Smooth muscle cell (in vitro differentiated cells): ENCODE measurements around the gene ASPSCR1. TPM values are rescaled to one million over a fixed set of nuclear protein-coding genes. Genes with fewer than 3 reads are reported as not detected.

Experiments
- DNase-seq: peaks from one replicate; lab custom pipeline; 2025; ENCODE audit not compliant: unreplicated experiment; lab: John Stamatoyannopoulos, UW
- H2AFZ ChIP-seq: fragments of 200-600 bp; sonication (generic); 2 replicates; pipeline ENCODE4 v1.6.0; 2016; ENCODE audit warnings: antibody characterized with exemption, low read depth, mild to moderate bottlenecking
- H3F3A ChIP-seq: fragments of 200-600 bp; sonication (generic); 2 replicates; pipeline ENCODE4 v1.6.0; 2017; ENCODE audit warnings: antibody characterized with exemption, low read depth
- H3K27ac ChIP-seq: fragments of 200-600 bp; sonication (generic); 2 replicates; pipeline ENCODE4 v1.5.1; 2016; ENCODE audit warnings: low read depth, mild to moderate bottlenecking
- H3K27me3 ChIP-seq: fragments of 200-600 bp; sonication (generic); 2 replicates; pipeline ENCODE4 v1.6.1; 2016; ENCODE audit warnings: low read depth, mild to moderate bottlenecking
- H3K36me3 ChIP-seq: fragments of 200-600 bp; sonication (generic); 2 replicates; pipeline ENCODE4 v1.5.1; 2016; ENCODE audit warnings: low read depth
- H3K4me1 ChIP-seq: fragments of 200-600 bp; sonication (generic); 2 replicates; pipeline ENCODE4 v1.5.1; 2016; ENCODE audit warnings: low read depth
- H3K4me2 ChIP-seq: fragments of 200-600 bp; sonication (generic); 2 replicates; pipeline ENCODE4 v1.6.0; 2016; ENCODE audit warnings: mild to moderate bottlenecking
- H3K4me3 ChIP-seq: fragments of 200-600 bp; sonication (generic); 2 replicates; pipeline ENCODE4 v1.5.1; 2016; ENCODE audit warnings: mild to moderate bottlenecking
- H3K79me2 ChIP-seq: fragments of 200-600 bp; sonication (generic); 2 replicates; pipeline ENCODE4 v1.6.0; 2016; ENCODE audit warnings: low read depth, mild to moderate bottlenecking
- H3K9ac ChIP-seq: fragments of 200-600 bp; sonication (generic); 2 replicates; pipeline ENCODE4 v1.6.0; 2016; ENCODE audit warnings: low read depth
- H3K9me3 ChIP-seq: fragments of 200-600 bp; sonication (generic); replicated peaks from 2 replicates; pipeline ENCODE4 v1.5.1; 2016; ENCODE audit warnings: low read depth
- H4K20me1 ChIP-seq: fragments of 200-600 bp; sonication (generic); 2 replicates; pipeline ENCODE4 v1.6.0; 2016; ENCODE audit warnings: low read depth
- CTCF ChIP-seq: fragments of 200-600 bp; sonication (generic); IDR thresholded peaks from 2 replicates; pipeline ENCODE4 v1.5.1; 2017; ENCODE audit warnings: borderline replicate concordance, mild to moderate bottlenecking, antibody characterized with exemption; ENCODE audit not compliant: insufficient read depth, poor library complexity, severe bottlenecking
- WGBS: methylation state at CpG from one replicate; pipeline ENCODE4 v1.1.7; 2016; ENCODE audit warnings: low lambda C conversion rate; 5-methylcytosine and 5-hydroxymethylcytosine counted together
- polyA plus RNA-seq: library from polyadenylated mRNA; unstranded; fragments of >200 nt; fragmentation: Nextera tagmentation; extraction: Ambion mirVana; gene quantifications from 2 replicates; pipeline ENCODE4 v1.2.1, GENCODE V29; 2016
- total RNA-seq: library from RNA; depleted of rRNA; stranded (reverse); fragments of >200 nt; gene quantifications from 2 replicates; pipeline ENCODE4 v1.2.3, GENCODE V29; 2014

The ASPSCR1 gene
- total and polyA plus RNA-seq, 2 experiments from 2014 or later, result 28.4 to 44.0 TPM

- Histone ChIP-seq H3F3A (peaks cover 6% of the 10 kb centered on the region), H3K9me3 (no peaks in the 10 kb centered on the region), H3K9ac (no peak within 1 kb of the TSS), H2AFZ (peak within 1 kb of the TSS; percentile 23), H3K4me3 (peak within 1 kb of the TSS; percentile 79), H4K20me1 (no peaks in the 10 kb centered on the region), H3K4me2 (peak within 1 kb of the TSS; percentile 98), H3K79me2 (no peaks in the 10 kb centered on the region), H3K27me3 (no peaks in the 10 kb centered on the region), H3K36me3 (no peaks in the 10 kb centered on the region), H3K27ac (no peak within 1 kb of the TSS), H3K4me1 (no peaks in the 10 kb centered on the region)
- DNase-seq, result no peak
- TF ChIP-seq CTCF, result no peak
- WGBS, result 3% methylated on average over 34 of the region's 96 CpGs
These were observed 54.0 kb downstream of the ASPSCR1 start, which contains the start of gene RAC3 for GRCh38 chr17:82031303-82031884. RAC3 (plus strand) TSS chr17:82031678; CDS start chr17:82031762, 84 bp downstream.

- no peaks in the 10 kb centered on the region for H3K9me3 ChIP-seq
- WGBS, result 12% methylated on average over 28 of the region's 59 CpGs
- H4K20me1 ChIP-seq, result no peaks in the 10 kb centered on the region
- no peak overlapping the region for H3K27ac ChIP-seq
- peak overlapping the region; percentile 96 for H3K4me2 ChIP-seq
- H3K27me3 ChIP-seq, result no peaks in the 10 kb centered on the region
- H3F3A ChIP-seq, result peaks cover 6% of the 10 kb centered on the region
- no peaks in the 10 kb centered on the region for H3K36me3 ChIP-seq
- no peaks in the 10 kb centered on the region for H3K79me2 ChIP-seq
- H3K4me1 ChIP-seq, result peaks cover 6% of the 10 kb centered on the region
- TF ChIP-seq CTCF, result no peak
- no peak overlapping the region for H2AFZ ChIP-seq
- peak overlapping the region; percentile 54 for H3K4me3 ChIP-seq
- H3K9ac ChIP-seq, result no peak overlapping the region
- DNase-seq, result no peak
These were observed 54.6 kb downstream of the ASPSCR1 start for GRCh38 chr17:82031885-82032627.

DNA sequence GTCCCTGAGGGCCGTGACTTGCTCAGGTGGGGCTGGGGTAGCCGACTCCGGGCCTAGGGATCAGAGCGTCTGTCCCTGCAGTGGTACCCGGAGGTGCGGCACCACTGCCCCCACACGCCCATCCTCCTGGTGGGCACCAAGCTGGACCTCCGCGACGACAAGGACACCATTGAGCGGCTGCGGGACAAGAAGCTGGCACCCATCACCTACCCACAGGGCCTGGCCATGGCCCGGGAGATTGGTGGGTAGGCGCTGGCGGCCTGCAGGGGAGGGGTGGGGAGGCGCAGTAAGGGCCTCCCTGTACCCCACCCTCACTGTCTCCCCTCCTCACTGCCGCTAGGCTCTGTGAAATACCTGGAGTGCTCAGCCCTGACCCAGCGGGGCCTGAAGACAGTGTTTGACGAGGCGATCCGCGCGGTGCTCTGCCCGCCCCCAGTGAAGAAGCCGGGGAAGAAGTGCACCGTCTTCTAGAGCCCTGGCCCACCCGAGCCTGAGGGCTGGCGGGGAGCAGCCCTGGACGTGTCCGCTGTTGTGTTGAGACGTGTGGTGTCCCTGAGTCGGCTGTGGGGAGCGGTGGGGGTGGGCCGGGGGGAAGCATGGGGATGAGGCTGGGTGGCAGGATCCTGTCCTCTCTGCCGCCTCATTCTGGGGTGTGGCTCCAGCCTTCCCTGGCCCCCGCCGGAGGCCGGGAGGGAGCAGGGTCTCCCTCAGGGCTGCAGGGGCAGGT is 56.1 kb downstream of the ASPSCR1 start:
- no peak overlapping the region for H3K4me3 ChIP-seq

More for the DNA sequence above, 56.1 kb downstream of the ASPSCR1 start:
- H3K27me3 ChIP-seq, result no peaks in the 10 kb centered on the region
- no peaks in the 10 kb centered on the region for H3K79me2 ChIP-seq
- no peak overlapping the region for H3K27ac ChIP-seq
- peaks cover 6% of the 10 kb centered on the region for H3F3A ChIP-seq
- peaks cover 6% of the 10 kb centered on the region for H3K4me1 ChIP-seq
- WGBS, result 96% methylated on average over 31 of the region's 38 CpGs
- DNase-seq, result no peak
- H3K4me2 ChIP-seq, result no peak overlapping the region
- no peaks in the 10 kb centered on the region for H3K36me3 ChIP-seq
- no peaks in the 10 kb centered on the region for H4K20me1 ChIP-seq
- H3K9ac ChIP-seq, result no peak overlapping the region
- no peaks in the 10 kb centered on the region for H3K9me3 ChIP-seq
- no peak for TF ChIP-seq CTCF
- no peak overlapping the region for H2AFZ ChIP-seq
